Ascending aorta (tissue), 2 donors: ENCODE data around the gene NDST3. TPM values are rescaled to one million over a fixed set of nuclear protein-coding genes. Genes with fewer than 3 reads are reported as not detected.

Source experiments
- DNase-seq, 2 donors: peaks; one replicate each; pipeline ENCODE4 v3.0.0-alpha.2; 2019; ENCODE audit warnings: low spot score in 2 of 2
- H3K27ac ChIP-seq, 2 donors: fragments of 200-600 bp; sonication (generic); one replicate each; pipeline ENCODE4 v1.5.1; 2016 to 2017; ENCODE audit warnings: mild to moderate bottlenecking in 1 of 2
- H3K27me3 ChIP-seq: fragments of 200-600 bp; sonication (generic); one replicate; pipeline ENCODE4 v1.5.1; 2017
- H3K36me3 ChIP-seq, 2 donors: fragments of 200-600 bp; sonication (generic); one replicate each; pipeline ENCODE4 v1.5.1; 2016
- H3K4me1 ChIP-seq, 2 donors: fragments of 200-600 bp; sonication (generic); one replicate each; pipeline ENCODE4 v1.5.1; 2016 to 2017; ENCODE audit warnings: mild to moderate bottlenecking in 1 of 2
- H3K4me3 ChIP-seq, 2 donors: fragments of 200-600 bp; sonication (generic); one replicate each; pipeline ENCODE4 v1.5.1; 2016 to 2017; ENCODE audit warnings: mild to moderate bottlenecking in 1 of 2
- H3K9me3 ChIP-seq, 2 donors: fragments of 200-600 bp; sonication (generic); one replicate each; pipeline ENCODE4 v1.5.1; 2016
- CTCF ChIP-seq, 3 experiments: fragments of 200-600 bp in 2 of 3; fragments of 450-650 bp in 1 of 3; sonication (generic) in 2 of 3; IDR thresholded peaks; one replicate each; pipeline ENCODE4 v1.5.1; 2016 to 2019; ENCODE audit warnings: antibody characterized with exemption in 3 of 3, mild to moderate bottlenecking in 1 of 3, moderate library complexity in 1 of 3
- intact Hi-C: fragments of 100-400 bp; cut with DNase I; formaldehyde crosslinking; loops from one replicate; pipeline ENCODE4 v1.15.1; 2023
- total RNA-seq: library from RNA; depleted of rRNA; stranded (reverse); fragments of >200 nt; gene quantifications from one replicate; pipeline ENCODE4 v1.1.0, GENCODE V29; 2016

The NDST3 gene
- total RNA-seq, 1 donor from 2014 or later, result not detected

GRCh38 chr4:118173126-118173525 lies 138.8 kb downstream of the NDST3 start:
- Histone ChIP-seq H3K27me3 (no peaks in the 10 kb centered on the region), H3K27ac (no peak overlapping the region), H3K4me3 (no peak overlapping the region), H3K4me1 (no peaks in the 10 kb centered on the region), H3K9me3 (no peaks in the 10 kb centered on the region), H3K36me3 (no peaks in the 10 kb centered on the region)
- intact Hi-C loops, result no loop called here
- DNase-seq, result no peak
- no peak for TF ChIP-seq CTCF (IDR thresholded peaks at IDR 0.05)

- H3K4me1 ChIP-seq, result no peaks in the 10 kb centered on the region
- no peak overlapping the region for H3K27ac ChIP-seq
- intact Hi-C loops, result no loop called here
- no peaks in the 10 kb centered on the region for H3K9me3 ChIP-seq
- DNase-seq, result no peak
- H3K4me3 ChIP-seq, result no peak overlapping the region
- TF ChIP-seq CTCF (IDR thresholded peaks at IDR 0.05), result no peak
- no peaks in the 10 kb centered on the region for H3K36me3 ChIP-seq
- H3K27me3 ChIP-seq, result no peaks in the 10 kb centered on the region
These were observed 139.9 kb downstream of the NDST3 start for GRCh38 chr4:118173956-118174725.

GRCh38 chr4:118175506-118175905 lies 141.2 kb downstream of the NDST3 start:
- H3K9me3 ChIP-seq, result no peaks in the 10 kb centered on the region
- no peak for TF ChIP-seq CTCF (IDR thresholded peaks at IDR 0.05)
- no peaks in the 10 kb centered on the region for H3K4me1 ChIP-seq
- no peaks in the 10 kb centered on the region for H3K27me3 ChIP-seq
- no peaks in the 10 kb centered on the region for H3K36me3 ChIP-seq
- H3K27ac ChIP-seq, result no peak overlapping the region
- DNase-seq, result no peak
- intact Hi-C loops, result no loop called here
- no peak overlapping the region for H3K4me3 ChIP-seq

GRCh38 chr4:118177126-118177525 lies 142.8 kb downstream of the NDST3 start:
- Histone ChIP-seq H3K27me3 (no peaks in the 10 kb centered on the region), H3K4me3 (no peak overlapping the region), H3K36me3 (no peaks in the 10 kb centered on the region), H3K9me3 (no peaks in the 10 kb centered on the region), H3K27ac (no peak overlapping the region), H3K4me1 (no peaks in the 10 kb centered on the region)
- DNase-seq, result no peak
- intact Hi-C loops, result no loop called here
- TF ChIP-seq CTCF (IDR thresholded peaks at IDR 0.05), result no peak

- no peak overlapping the region for H3K4me3 ChIP-seq
- no peaks in the 10 kb centered on the region for H3K36me3 ChIP-seq
- no peak for DNase-seq
- no peaks in the 10 kb centered on the region for H3K9me3 ChIP-seq
- no peak overlapping the region for H3K27ac ChIP-seq
- intact Hi-C loops, result no loop called here
- H3K27me3 ChIP-seq, result no peaks in the 10 kb centered on the region
- no peak for TF ChIP-seq CTCF (IDR thresholded peaks at IDR 0.05)
- no peaks in the 10 kb centered on the region for H3K4me1 ChIP-seq
These were observed 146.5 kb downstream of the NDST3 start for GRCh38 chr4:118180776-118181175.
